Measurements from ENCODE around the gene A2M. TPM values are rescaled to one million over a fixed set of nuclear protein-coding genes. Genes with fewer than 3 reads are reported as not detected.

Gene A2M
- polyA plus RNA-seq, 1 experiment = 1.2 TPM

GRCh38 chr12:9107542-9107873, 8.2 kb downstream of the A2M start:
- no peak overlapping the region for H3K27ac ChIP-seq (ENCODE audit: low read depth, low read length)
- no peaks in the 10 kb centered on the region for H3K9me3 ChIP-seq (ENCODE audit: control insufficient read depth, insufficient read depth, low read length)
- H3K27me3 ChIP-seq (ENCODE audit: control insufficient read depth, insufficient read depth, low read length) = no peaks in the 10 kb centered on the region
- H3K4me3 ChIP-seq (ENCODE audit: low read depth, low read length) = no peak overlapping the region
- ChIA-PET CTCF (no interaction called here), POLR2A (no interaction called here)
- DNase-seq (ENCODE audit: low read depth, low spot score) = no peak
- TF ChIP-seq CTCF (IDR thresholded peaks at IDR 0.05; ENCODE audit: low read depth, low read length) = no peak

- CTCF ChIA-PET = no interaction called here
Measured at GRCh38 chr12:9106610-9107541, 8.8 kb downstream of the A2M start.

GRCh38 chr12:9106067-9106466, 9.7 kb downstream of the A2M start:
- POLR2A ChIA-PET = no interaction called here
- Histone ChIP-seq H3K27me3 (ENCODE audit: control insufficient read depth, insufficient read depth, low read length) (no peaks in the 10 kb centered on the region), H3K9me3 (ENCODE audit: control insufficient read depth, insufficient read depth, low read length) (no peaks in the 10 kb centered on the region), H3K4me3 (ENCODE audit: low read depth, low read length) (no peak overlapping the region), H3K27ac (ENCODE audit: low read depth, low read length) (no peak overlapping the region)
- no peak for TF ChIP-seq CTCF (IDR thresholded peaks at IDR 0.05; ENCODE audit: low read depth, low read length)
- no peak for DNase-seq (ENCODE audit: low read depth, low spot score)
- CTCF ChIA-PET = no interaction called here

More at GRCh38 chr12:9106610-9107541, 8.8 kb downstream of the A2M start:
- no peak overlapping the region for H3K4me3 ChIP-seq (ENCODE audit: low read depth, low read length)
- DNase-seq (ENCODE audit: low read depth, low spot score) = no peak
- no peak for TF ChIP-seq CTCF (IDR thresholded peaks at IDR 0.05; ENCODE audit: low read depth, low read length)
- H3K9me3 ChIP-seq (ENCODE audit: control insufficient read depth, insufficient read depth, low read length) = no peaks in the 10 kb centered on the region
- POLR2A ChIA-PET = no interaction called here
- no peaks in the 10 kb centered on the region for H3K27me3 ChIP-seq (ENCODE audit: control insufficient read depth, insufficient read depth, low read length)
- no peak overlapping the region for H3K27ac ChIP-seq (ENCODE audit: low read depth, low read length)

- ChIA-PET CTCF (no interaction called here), POLR2A (no interaction called here)
- Histone ChIP-seq H3K4me3 (ENCODE audit: low read depth, low read length) (no peak overlapping the region), H3K27me3 (ENCODE audit: control insufficient read depth, insufficient read depth, low read length) (no peaks in the 10 kb centered on the region), H3K27ac (ENCODE audit: low read depth, low read length) (no peak overlapping the region), H3K9me3 (ENCODE audit: control insufficient read depth, insufficient read depth, low read length) (no peaks in the 10 kb centered on the region)
- no peak for TF ChIP-seq CTCF (IDR thresholded peaks at IDR 0.05; ENCODE audit: low read depth, low read length)
- DNase-seq (ENCODE audit: low read depth, low spot score) = no peak
Measured at GRCh38 chr12:9104767-9105423, 10.8 kb downstream of the A2M start.

GRCh38 chr12:9104087-9104486, 11.6 kb downstream of the A2M start:
- POLR2A ChIA-PET = no interaction called here

More at GRCh38 chr12:9104087-9104486, 11.6 kb downstream of the A2M start:
- no peak for DNase-seq (ENCODE audit: low read depth, low spot score)
- Histone ChIP-seq H3K4me3 (ENCODE audit: low read depth, low read length) (no peak overlapping the region), H3K27ac (ENCODE audit: low read depth, low read length) (no peak overlapping the region), H3K27me3 (ENCODE audit: control insufficient read depth, insufficient read depth, low read length) (no peaks in the 10 kb centered on the region), H3K9me3 (ENCODE audit: control insufficient read depth, insufficient read depth, low read length) (no peaks in the 10 kb centered on the region)
- TF ChIP-seq CTCF (IDR thresholded peaks at IDR 0.05; ENCODE audit: low read depth, low read length) = no peak
- CTCF ChIA-PET = no interaction called here

All from AG04450 (cell line).